WTC11 (cell line): ENCODE data around the gene MAGEA9B.

Source experiments
- ZNF232 ChIP-seq: sonication (generic); formaldehyde crosslinking; IDR thresholded peaks from 2 replicates; pipeline ENCODE4 v1.8.0; 2022; ENCODE audit warnings: mild to moderate bottlenecking, missing genetic modification reagents
- TF ChIP-seq, protein P1 (sequence below): fragments of 250-450 bp; sonication (Bioruptor Pico); IDR thresholded peaks from 2 replicates; pipeline ENCODE4 v1.9.0; 2021; ENCODE audit warnings: mild to moderate bottlenecking

DNA sequence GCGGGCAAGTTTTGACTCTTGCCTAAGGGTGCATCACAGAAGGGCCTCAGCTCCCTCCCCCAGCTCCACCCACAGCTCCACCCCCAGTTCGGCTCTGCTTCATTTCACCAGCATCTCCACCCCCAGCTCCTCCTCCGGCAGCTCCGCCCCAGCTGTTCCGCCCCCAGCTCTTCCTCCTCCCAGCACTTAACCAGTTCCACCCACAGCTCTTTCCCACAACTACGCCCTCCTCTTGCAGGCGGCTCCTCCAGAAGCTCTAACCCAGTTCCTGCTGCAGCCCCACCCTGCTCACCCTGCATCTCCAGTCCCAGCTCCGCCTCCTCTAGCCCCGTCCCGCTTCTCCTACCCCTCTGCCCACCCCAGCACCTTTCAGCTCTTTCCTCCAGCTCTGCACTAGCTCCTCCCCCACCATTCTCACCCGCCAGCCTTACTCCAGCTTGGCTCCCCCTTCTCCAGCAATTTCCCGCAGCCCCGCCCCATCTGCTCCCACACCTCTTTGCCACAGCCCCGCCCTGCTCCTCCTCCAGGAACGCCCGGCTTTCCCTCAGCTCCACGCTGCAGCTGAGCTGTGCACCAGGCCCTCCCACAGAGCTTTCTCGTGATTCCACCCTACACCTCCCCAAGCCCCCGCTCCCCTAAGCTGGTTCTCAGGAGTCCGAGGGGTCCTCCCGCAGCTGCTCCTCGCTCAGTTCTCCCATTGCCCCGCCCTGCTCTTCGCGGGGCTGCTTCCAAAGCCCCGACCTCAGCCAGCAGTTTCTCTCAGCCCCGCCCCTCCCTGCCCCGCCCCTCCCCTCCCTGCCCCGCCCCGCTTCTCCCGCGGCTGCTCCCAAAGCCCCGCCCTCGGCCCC lies 47.8 kb downstream of the MAGEA9B start:
- no peak for TF ChIP-seq ZNF232
- TF ChIP-seq, protein P1, sequence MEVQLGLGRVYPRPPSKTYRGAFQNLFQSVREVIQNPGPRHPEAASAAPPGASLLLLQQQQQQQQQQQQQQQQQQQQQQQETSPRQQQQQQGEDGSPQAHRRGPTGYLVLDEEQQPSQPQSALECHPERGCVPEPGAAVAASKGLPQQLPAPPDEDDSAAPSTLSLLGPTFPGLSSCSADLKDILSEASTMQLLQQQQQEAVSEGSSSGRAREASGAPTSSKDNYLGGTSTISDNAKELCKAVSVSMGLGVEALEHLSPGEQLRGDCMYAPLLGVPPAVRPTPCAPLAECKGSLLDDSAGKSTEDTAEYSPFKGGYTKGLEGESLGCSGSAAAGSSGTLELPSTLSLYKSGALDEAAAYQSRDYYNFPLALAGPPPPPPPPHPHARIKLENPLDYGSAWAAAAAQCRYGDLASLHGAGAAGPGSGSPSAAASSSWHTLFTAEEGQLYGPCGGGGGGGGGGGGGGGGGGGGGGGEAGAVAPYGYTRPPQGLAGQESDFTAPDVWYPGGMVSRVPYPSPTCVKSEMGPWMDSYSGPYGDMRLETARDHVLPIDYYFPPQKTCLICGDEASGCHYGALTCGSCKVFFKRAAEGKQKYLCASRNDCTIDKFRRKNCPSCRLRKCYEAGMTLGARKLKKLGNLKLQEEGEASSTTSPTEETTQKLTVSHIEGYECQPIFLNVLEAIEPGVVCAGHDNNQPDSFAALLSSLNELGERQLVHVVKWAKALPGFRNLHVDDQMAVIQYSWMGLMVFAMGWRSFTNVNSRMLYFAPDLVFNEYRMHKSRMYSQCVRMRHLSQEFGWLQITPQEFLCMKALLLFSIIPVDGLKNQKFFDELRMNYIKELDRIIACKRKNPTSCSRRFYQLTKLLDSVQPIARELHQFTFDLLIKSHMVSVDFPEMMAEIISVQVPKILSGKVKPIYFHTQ (CRISPR knock-in tag): no peak
